Stimulated activated naive CD4-positive, alpha-beta T cell treated with Interleukin-2 at 50 U/mL for 16 hours (primary cell): Measurements from ENCODE around the gene HIVEP1.

Source experiments
- DNase-seq: peaks from one replicate; lab custom pipeline; 2025; lab: John Stamatoyannopoulos, UW

Gene HIVEP1

DNA sequence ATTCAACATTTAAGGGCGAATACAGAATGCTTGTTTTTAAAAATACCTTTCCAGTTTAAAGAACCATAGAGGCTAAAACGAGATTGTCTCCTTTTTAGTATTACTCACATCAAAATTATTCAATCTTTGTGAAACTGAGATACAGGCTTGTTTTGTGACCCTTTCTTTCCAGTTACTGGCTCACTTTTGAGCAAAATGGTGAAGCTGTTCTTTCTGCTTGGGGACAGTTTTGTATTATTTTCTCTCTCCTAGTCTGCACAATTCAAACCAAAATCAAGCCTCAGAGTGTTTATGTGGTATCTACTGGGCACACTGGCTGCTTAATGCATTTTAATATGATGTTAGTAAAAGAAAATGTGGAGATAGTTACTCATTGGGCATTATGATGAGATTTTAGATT is 36.5 kb downstream of the HIVEP1 start:
- DNase-seq = no peak

- no peak for DNase-seq
These were observed 37.1 kb downstream of the HIVEP1 start for GRCh38 chr6:12049165-12049564.

DNA sequence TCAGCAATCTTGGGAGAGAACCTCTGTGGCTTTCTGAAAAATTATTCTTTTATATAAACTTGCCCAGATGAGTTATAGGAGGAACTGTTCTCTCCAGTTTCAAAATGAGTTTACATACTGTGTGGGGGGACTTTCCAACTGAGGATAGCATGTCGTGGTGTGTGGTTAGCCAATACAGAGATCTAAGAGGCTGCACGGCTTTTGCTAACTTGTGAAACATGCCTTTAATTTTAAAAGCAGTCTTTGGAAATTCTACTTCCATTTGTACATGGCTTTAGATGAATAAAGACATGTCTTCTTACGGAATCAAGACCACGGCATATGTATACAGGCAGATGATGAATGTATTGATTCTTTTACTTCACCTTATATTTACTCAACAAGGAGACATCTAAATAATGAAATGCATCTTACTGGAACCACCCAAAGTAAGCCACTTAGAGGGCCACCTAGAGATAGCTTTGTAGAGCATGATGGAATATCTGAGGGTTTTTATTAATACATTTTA is 39.8 kb downstream of the HIVEP1 start:
- peak; percentile 38 for DNase-seq

DNA sequence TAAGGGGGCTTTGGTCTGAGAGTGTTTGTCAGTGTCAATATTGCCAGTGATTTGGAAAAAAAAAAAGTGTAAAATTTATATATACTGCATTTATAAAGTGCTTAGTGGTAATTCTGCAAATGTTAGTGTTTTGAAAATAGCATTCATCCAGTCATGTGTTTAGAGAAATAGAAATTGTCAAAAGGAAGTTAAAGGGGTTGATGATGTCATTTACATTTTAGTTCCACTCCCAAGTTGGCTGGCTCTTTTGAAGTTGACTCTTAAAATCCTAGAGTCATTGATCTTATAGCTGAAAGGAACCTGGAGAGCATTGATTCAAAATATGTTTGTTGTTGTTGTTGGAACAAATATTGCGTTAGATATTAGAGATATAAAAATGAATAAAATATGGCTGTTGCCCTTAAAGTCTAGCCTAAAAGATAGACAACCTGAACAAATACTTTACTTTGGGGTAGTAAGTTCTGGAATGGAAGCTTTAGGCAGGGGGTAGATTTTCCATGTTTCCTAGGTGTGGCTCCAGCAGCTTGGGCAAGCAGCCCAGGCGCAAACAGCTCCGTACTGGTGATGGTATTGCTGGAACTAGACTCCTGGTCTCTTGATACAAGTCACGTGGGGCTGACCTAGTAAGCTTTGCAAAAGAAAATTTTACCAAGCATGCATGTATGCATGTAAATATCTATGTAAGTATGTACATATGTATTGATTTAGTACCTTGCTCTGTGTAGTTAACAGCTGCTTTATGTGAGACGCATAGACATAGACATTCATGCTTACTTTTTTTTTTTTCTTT is 46.3 kb downstream of the HIVEP1 start:
- DNase-seq = no peak

- peak; percentile 66 for DNase-seq
These were observed 48.9 kb downstream of the HIVEP1 start for GRCh38 chr6:12060780-12061609.

GRCh38 chr6:12062605-12063004 is 50.5 kb downstream of the HIVEP1 start:
- DNase-seq = no peak

GRCh38 chr6:12064131-12064530 is 52.0 kb downstream of the HIVEP1 start:
- DNase-seq = no peak

DNA sequence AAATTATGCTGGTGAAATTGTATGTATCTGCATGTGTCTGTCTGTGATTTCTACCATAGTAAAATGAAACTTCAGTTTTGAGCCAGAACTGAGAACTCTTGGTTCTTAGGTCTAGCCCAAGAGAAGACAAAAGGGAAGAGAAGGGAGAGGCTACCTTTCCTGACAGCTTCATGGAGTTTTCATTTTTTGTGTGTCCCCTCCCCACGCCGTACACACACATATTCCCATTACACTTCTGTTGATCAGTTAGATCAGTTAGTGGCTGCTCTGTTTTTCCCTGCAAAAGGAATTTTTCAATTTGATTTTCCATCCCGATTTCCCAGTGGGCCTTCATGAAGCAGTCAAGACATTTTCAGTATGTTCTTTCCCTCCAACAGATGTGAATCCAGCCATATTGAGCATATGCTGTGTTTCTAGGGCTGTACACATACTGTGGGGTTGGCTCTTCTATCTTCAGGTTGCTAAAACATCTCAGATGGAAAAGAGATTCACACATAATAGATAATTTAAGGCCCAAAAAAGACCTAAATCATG is 52.5 kb downstream of the HIVEP1 start:
- no peak for DNase-seq

DNA sequence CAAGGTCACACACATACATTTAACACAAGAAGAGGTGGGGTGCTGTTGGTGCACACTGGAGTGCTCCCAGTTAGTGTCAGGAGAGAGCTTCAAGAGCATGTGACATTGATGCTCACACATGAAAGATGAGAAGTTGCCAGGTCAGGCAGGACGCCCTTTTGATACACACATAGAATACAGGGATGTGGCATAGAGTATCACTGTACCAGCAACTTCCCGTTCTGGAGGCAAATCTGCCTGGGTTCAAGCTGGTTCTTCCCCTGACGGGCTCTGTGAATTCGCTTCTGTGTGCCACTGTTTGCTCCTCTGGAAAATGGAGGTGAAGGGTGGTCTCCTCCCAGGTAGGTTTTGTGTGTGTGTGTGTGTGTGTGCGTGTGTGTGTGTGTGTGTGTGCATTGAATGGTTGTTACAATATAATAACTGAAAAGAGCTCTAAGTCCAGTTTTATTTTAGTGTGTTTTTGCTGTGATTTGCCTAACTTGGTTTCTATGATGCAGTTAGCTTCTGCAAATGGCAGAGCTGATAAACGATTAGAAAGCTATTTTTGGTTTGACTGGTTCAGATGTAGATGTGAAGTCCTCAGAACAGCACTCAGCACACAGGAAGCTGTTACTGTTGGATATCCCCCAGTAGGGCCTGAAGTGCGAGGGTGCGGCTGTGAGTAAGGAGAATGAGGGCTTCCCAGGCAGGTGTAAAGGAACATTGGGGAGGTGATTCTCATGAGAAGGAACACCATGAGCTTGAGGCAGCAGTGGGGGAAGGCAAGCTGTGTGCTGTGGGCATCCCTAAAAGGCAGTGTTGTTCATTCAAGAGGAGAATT is 53.4 kb downstream of the HIVEP1 start:
- DNase-seq = no peak

GRCh38 chr6:12066297-12066696 is 54.2 kb downstream of the HIVEP1 start:
- no peak for DNase-seq

DNA sequence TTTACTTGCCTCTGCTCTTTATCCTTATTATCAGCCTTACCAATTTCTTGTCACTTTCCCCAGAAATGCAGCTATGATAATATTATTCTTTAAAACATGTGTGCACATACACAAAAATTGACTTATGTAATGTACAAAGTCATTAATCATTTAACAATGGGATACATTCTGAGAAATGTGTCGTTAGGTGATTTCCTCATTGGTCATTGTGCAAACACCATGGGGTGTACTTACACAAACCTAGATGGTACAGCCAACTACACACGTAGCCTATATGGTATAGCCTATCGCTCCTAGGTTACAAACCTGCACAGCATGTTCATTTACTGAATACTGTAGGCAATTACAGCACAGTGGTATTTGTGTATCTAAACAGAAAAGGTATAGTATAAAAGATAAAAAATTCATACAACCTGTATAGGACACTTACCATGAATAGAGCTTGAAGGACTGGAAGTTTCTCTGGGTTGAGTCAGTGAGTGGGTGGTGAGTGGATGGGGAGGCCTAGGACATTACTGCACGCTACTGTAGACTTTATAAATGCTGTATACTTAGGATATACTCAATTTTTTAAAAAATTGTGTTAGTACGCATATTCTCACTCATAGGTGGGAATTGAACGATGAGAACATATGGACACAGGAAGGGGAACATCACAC is 56.9 kb downstream of the HIVEP1 start:
- DNase-seq = no peak

- no peak for DNase-seq
These were observed 57.9 kb downstream of the HIVEP1 start for GRCh38 chr6:12069891-12070529.

- DNase-seq = no peak
These were observed 59.0 kb downstream of the HIVEP1 start for GRCh38 chr6:12071064-12071615.

GRCh38 chr6:12075067-12075563 is 63.0 kb downstream of the HIVEP1 start:
- DNase-seq = no peak

GRCh38 chr6:12077021-12077710 is 65.1 kb downstream of the HIVEP1 start:
- DNase-seq = no peak

DNA sequence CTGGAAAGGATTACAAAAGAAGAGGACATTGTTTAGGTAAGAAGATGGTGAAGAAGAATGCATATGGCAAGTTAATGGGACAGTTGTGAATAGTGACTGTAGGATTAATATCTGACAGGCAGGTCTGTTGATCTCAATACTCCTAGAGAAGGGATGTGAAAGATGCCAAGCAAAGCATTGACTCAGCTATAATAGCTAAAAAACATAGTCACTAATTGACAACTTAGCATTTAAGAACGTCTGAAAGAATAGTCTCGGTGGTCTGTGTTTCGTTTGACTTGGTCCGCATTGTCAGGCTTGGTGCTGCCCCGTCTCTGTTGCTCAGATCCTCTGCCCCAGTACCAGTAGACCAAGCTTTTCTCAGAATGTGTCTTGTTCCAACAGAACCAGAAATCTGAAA is 65.9 kb downstream of the HIVEP1 start:
- DNase-seq = no peak

DNA sequence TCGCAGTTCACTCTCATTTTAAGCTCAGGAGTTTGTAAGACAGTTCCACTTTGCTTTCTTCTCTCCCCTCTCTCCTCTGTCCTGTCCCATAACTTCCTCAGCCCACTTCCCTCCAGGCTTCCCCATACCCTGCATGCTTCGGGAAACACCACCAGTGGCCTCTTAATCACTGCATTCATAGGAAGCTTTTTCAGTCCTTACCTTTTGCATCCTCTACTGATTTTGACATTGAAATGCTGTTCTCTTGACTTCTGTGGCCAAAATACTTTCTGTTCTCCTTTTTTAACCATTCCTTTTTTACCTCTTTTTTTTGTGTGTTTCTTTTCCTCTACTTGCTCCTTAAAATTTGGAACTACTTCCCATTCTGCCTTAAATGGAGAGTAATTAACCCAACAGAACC is 69.7 kb downstream of the HIVEP1 start:
- DNase-seq = no peak

DNA sequence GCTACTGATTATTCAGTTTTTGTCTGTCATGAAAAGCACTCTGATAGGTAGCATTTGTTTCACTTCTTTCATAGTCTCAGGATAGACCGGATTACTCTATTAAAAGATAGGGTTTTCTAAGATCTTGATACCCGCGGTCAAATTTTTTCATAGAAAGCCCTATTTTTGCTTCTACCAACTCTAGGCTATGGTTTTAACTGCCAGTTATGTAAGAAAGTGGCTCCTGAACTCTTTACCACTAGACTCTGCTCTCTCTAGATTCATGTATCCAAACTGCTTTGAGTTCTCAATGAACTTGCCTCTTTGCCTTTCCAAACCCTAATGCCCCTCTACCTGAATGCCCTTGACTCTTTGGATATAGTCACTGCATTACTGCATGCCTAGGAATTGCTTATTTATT is 70.3 kb downstream of the HIVEP1 start:
- no peak for DNase-seq

DNA sequence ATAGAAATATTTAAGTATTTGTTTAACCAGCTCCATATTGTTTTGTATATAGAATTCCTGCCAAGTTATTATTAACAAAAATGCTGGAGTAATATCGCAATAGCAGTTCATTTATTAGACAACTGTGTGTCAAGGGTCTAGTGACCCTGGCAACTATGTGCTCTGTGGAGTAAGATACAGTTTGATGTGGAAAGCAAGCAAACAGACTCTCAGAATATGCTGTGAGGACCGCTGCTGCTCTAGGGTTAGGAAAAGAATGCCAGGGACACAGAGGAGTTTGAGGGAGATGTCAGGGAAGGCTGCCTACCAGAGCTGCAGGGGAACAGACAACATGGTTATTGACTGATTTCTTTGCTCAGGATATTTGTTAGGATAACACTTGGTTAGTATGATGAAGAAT is 71.2 kb downstream of the HIVEP1 start:
- no peak for DNase-seq

DNA sequence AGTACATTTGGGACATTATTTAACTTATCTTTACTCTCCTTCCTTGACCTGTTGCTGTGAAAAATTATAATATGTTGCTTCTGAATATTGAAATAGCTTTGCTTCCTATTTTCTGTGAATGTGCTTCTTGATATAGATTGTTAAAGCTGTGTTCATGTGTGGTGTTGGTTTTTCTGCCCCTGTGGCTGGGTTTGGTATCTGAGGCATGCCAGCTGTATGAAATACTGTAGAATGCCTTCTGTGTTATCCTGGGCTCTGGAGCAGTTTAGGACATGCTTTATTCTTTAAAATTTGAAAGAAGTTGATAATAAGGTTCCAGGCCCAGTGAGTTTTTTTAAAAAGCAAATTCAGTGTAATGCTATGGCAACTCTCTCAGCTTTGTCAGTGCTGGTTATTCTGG is 71.7 kb downstream of the HIVEP1 start:
- DNase-seq = no peak
